DND-41 (cell line): Measurements from ENCODE around the gene IL20.

ENCODE experiments used
- ATAC-seq: fragments of 200-7000 bp; cut with Tn5 transposase; 3 replicates; pipeline ENCODE4 v1.9.1; 2021; ENCODE audit warnings: low read depth; ENCODE audit not compliant: insufficient read depth
- DNase-seq: peaks from one replicate; pipeline ENCODE4 v3.0.0-alpha.2; 2020
- H2AFZ ChIP-seq: 2 replicates; pipeline ENCODE4 v1.6.0; 2012; ENCODE audit warnings: low read depth, low read length
- H3K27ac ChIP-seq: 2 replicates; pipeline ENCODE4 v1.5.1; 2012; ENCODE audit warnings: low read length, inconsistent platforms
- H3K27me3 ChIP-seq: fragments of 200-600 bp; sonication (generic); 2 replicates; pipeline ENCODE4 v1.6.0; 2012; ENCODE audit warnings: low read length, mild to moderate bottlenecking, inconsistent platforms; ENCODE audit not compliant: insufficient read depth, poor library complexity
- H3K36me3 ChIP-seq: 2 replicates; pipeline ENCODE4 v1.5.1; 2012; ENCODE audit warnings: low read length, inconsistent platforms; ENCODE audit not compliant: insufficient read depth
- H3K4me1 ChIP-seq: 2 replicates; pipeline ENCODE4 v1.5.1; 2012; ENCODE audit warnings: mild to moderate bottlenecking, low read length; ENCODE audit not compliant: insufficient read depth
- H3K4me2 ChIP-seq: 2 replicates; pipeline ENCODE4 v1.6.0; 2012; ENCODE audit warnings: mild to moderate bottlenecking, moderate library complexity, low read length, inconsistent platforms; ENCODE audit not compliant: insufficient read depth
- H3K4me3 ChIP-seq, 2 experiments: fragments of 200-600 bp in 1 of 2; shearing (Covaris generic) in 1 of 2; 2 replicates each; pipeline ENCODE4 v1.5.1; 2012 to 2016; ENCODE audit warnings: inconsistent platforms in 2 of 2, low read length in 2 of 2, mild to moderate bottlenecking in 2 of 2, low read depth in 1 of 2, moderate library complexity in 1 of 2
- H3K79me2 ChIP-seq: 2 replicates; pipeline ENCODE4 v1.6.0; 2012; ENCODE audit warnings: low read length, inconsistent platforms; ENCODE audit not compliant: insufficient read depth
- H3K9ac ChIP-seq: 2 replicates; pipeline ENCODE4 v1.6.0; 2012; ENCODE audit warnings: low read depth, mild to moderate bottlenecking, inconsistent platforms, low read length, moderate library complexity
- H3K9me3 ChIP-seq: 2 replicates; pipeline ENCODE4 v1.5.1; 2012; ENCODE audit warnings: low read length, moderate library complexity, mild to moderate bottlenecking, inconsistent platforms; ENCODE audit not compliant: insufficient read depth, severe bottlenecking
- H4K20me1 ChIP-seq: 2 replicates; pipeline ENCODE4 v1.6.0; 2012; ENCODE audit warnings: low read length; ENCODE audit not compliant: insufficient read depth
- CTCF ChIP-seq: IDR thresholded peaks from 2 replicates; pipeline ENCODE4 v1.5.1; 2012; ENCODE audit warnings: borderline replicate concordance, low read length, moderate library complexity, mild to moderate bottlenecking; ENCODE audit not compliant: poor library complexity, severe bottlenecking; ENCODE audit errors: extremely low read depth
- EZH2 ChIP-seq: IDR thresholded peaks from 3 replicates; pipeline ENCODE4 v1.6.1; 2012; ENCODE audit warnings: borderline replicate concordance, low read depth, mild to moderate bottlenecking, moderate library complexity, low read length, inconsistent platforms; ENCODE audit not compliant: severe bottlenecking

The IL20 gene

GRCh38 chr1:206867716-206868115, 2.3 kb downstream of the IL20 start:
- Histone ChIP-seq H3K4me2 (no peak overlapping the region), H3K4me1 (no peaks in the 10 kb centered on the region), H3K27me3 (no peaks in the 10 kb centered on the region), H3K4me3 (no peak overlapping the region), H3K9me3 (no peaks in the 10 kb centered on the region), H3K79me2 (no peaks in the 10 kb centered on the region), H3K36me3 (no peaks in the 10 kb centered on the region), H3K9ac (no peak overlapping the region), H4K20me1 (no peaks in the 10 kb centered on the region), H2AFZ (no peak overlapping the region), H3K27ac (no peak overlapping the region)
- ATAC-seq (no peak), DNase-seq (no peak)
- no peak for TF ChIP-seq EZH2
- no peak for TF ChIP-seq CTCF

DNA sequence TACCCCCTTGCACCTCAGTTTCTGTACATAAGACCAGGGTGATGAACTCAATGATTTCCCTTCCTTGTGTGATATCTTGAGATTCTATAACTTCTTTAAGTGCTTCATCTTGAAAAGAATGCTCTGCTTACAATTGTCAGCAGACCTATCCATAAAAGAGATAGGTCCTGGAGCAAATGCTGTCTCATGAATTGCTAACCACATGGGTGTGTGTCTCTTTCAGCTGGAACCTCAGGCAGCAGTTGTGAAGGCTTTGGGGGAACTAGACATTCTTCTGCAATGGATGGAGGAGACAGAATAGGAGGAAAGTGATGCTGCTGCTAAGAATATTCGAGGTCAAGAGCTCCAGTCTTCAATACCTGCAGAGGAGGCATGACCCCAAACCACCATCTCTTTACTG, 2.8 kb downstream of the IL20 start:
- Histone ChIP-seq H3K27me3 (no peaks in the 10 kb centered on the region), H2AFZ (no peak overlapping the region), H3K9me3 (no peaks in the 10 kb centered on the region), H3K27ac (no peak overlapping the region), H3K79me2 (no peaks in the 10 kb centered on the region), H4K20me1 (no peaks in the 10 kb centered on the region), H3K4me2 (no peak overlapping the region), H3K9ac (no peak overlapping the region), H3K4me1 (no peaks in the 10 kb centered on the region), H3K4me3 (no peak overlapping the region), H3K36me3 (no peaks in the 10 kb centered on the region)
- ATAC-seq, result no peak
- no peak for DNase-seq
- TF ChIP-seq EZH2, result no peak

DNA sequence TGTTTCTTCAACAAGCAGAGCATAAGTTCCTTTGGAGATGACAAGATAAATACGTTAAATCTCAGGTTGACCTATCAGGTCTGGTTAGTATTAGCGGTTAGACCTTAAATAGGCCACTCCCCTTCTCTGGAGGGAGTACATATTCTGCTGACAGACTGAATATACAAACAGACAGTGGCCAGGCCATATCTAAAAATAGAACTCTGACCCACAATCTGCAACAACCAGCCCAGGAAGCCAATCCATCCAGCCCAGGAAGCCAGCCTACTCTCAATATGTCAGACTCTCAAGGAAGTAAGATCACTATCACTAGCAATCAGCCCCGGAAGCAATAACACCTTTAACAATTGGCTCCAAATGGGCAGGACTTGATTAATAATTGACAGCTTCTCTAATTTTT, 6.7 kb downstream of the IL20 start:
- Histone ChIP-seq H3K4me1 (no peaks in the 10 kb centered on the region), H3K9ac (no peak overlapping the region), H3K27ac (no peak overlapping the region), H4K20me1 (no peaks in the 10 kb centered on the region), H3K79me2 (no peaks in the 10 kb centered on the region), H3K27me3 (no peaks in the 10 kb centered on the region), H3K36me3 (no peaks in the 10 kb centered on the region), H3K4me3 (no peak overlapping the region), H3K4me2 (no peak overlapping the region), H2AFZ (no peak overlapping the region), H3K9me3 (no peaks in the 10 kb centered on the region)
- DNase-seq (no peak), ATAC-seq (no peak)
- TF ChIP-seq EZH2 (no peak), CTCF (no peak)

GRCh38 chr1:206873603-206874188, 8.3 kb downstream of the IL20 start:
- Histone ChIP-seq H3K79me2 (no peaks in the 10 kb centered on the region), H3K36me3 (no peaks in the 10 kb centered on the region), H2AFZ (no peak overlapping the region), H4K20me1 (no peaks in the 10 kb centered on the region), H3K4me3 (no peak overlapping the region), H3K9me3 (peaks cover 9% of the 10 kb centered on the region), H3K4me1 (no peaks in the 10 kb centered on the region), H3K27ac (no peak overlapping the region), H3K9ac (no peak overlapping the region), H3K4me2 (no peak overlapping the region), H3K27me3 (no peaks in the 10 kb centered on the region)
- ATAC-seq, result no peak
- TF ChIP-seq EZH2, result no peak
- no peak for TF ChIP-seq CTCF
- DNase-seq, result no peak
